ENCODE measurements around the gene TNNT1.

Gene TNNT1

DNA sequence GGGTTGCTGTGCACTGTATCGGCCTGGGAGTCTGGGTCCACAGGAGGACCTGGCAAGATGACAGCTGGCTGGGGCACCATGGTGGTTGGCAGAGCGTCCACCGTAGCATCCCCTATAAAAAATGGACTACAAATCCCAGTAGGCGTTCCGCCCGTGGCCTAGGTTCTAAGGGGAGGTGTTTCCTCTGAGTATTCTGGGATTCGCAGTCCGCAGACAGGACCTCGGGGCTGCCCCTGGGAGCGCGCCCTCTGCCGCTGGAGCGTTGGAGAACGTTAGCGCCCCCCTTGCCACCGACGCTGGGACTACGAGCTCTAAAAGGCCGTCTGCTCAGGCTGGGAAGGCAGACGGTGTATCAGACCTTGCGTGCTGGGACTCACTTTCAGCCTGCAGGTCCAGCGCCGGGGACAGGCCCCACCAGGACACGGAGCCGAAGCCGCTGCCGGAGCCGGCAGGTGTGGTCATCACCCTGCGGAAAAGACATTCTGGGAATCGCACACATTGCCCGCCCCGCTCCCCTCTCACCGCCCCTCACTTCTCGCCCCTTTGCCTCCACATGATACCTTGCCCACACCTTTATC, 17.0 kb upstream of the TNNT1 start (continued):
- TF ChIP-seq, protein P1, sequence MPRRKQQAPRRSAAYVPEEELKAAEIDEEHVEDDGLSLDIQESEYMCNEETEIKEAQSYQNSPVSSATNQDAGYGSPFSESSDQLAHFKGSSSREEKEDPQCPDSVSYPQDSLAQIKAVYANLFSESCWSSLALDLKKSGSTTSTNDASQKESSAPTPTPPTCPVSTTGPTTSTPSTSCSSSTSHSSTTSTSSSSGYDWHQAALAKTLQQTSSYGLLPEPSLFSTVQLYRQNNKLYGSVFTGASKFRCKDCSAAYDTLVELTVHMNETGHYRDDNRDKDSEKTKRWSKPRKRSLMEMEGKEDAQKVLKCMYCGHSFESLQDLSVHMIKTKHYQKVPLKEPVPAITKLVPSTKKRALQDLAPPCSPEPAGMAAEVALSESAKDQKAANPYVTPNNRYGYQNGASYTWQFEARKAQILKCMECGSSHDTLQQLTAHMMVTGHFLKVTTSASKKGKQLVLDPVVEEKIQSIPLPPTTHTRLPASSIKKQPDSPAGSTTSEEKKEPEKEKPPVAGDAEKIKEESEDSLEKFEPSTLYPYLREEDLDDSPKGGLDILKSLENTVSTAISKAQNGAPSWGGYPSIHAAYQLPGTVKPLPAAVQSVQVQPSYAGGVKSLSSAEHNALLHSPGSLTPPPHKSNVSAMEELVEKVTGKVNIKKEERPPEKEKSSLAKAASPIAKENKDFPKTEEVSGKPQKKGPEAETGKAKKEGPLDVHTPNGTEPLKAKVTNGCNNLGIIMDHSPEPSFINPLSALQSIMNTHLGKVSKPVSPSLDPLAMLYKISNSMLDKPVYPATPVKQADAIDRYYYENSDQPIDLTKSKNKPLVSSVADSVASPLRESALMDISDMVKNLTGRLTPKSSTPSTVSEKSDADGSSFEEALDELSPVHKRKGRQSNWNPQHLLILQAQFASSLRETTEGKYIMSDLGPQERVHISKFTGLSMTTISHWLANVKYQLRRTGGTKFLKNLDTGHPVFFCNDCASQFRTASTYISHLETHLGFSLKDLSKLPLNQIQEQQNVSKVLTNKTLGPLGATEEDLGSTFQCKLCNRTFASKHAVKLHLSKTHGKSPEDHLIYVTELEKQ (tag by site-specific recombination; IDR thresholded peaks at IDR 0.05; ENCODE audit: borderline replicate concordance) = no peak
- peak; percentile 86 for TF ChIP-seq ZXDB (tag by site-specific recombination; IDR thresholded peaks at IDR 0.05)
- peak; percentile 62; the same call in 1 of the 2 replicates for TF ChIP-seq ZNF561 (tag by site-specific recombination; IDR thresholded peaks at IDR 0.05; ENCODE audit: borderline replicate concordance)
- no peak for TF ChIP-seq ZNF24 (tag by site-specific recombination; IDR thresholded peaks at IDR 0.05)
- TF ChIP-seq, protein P2, sequence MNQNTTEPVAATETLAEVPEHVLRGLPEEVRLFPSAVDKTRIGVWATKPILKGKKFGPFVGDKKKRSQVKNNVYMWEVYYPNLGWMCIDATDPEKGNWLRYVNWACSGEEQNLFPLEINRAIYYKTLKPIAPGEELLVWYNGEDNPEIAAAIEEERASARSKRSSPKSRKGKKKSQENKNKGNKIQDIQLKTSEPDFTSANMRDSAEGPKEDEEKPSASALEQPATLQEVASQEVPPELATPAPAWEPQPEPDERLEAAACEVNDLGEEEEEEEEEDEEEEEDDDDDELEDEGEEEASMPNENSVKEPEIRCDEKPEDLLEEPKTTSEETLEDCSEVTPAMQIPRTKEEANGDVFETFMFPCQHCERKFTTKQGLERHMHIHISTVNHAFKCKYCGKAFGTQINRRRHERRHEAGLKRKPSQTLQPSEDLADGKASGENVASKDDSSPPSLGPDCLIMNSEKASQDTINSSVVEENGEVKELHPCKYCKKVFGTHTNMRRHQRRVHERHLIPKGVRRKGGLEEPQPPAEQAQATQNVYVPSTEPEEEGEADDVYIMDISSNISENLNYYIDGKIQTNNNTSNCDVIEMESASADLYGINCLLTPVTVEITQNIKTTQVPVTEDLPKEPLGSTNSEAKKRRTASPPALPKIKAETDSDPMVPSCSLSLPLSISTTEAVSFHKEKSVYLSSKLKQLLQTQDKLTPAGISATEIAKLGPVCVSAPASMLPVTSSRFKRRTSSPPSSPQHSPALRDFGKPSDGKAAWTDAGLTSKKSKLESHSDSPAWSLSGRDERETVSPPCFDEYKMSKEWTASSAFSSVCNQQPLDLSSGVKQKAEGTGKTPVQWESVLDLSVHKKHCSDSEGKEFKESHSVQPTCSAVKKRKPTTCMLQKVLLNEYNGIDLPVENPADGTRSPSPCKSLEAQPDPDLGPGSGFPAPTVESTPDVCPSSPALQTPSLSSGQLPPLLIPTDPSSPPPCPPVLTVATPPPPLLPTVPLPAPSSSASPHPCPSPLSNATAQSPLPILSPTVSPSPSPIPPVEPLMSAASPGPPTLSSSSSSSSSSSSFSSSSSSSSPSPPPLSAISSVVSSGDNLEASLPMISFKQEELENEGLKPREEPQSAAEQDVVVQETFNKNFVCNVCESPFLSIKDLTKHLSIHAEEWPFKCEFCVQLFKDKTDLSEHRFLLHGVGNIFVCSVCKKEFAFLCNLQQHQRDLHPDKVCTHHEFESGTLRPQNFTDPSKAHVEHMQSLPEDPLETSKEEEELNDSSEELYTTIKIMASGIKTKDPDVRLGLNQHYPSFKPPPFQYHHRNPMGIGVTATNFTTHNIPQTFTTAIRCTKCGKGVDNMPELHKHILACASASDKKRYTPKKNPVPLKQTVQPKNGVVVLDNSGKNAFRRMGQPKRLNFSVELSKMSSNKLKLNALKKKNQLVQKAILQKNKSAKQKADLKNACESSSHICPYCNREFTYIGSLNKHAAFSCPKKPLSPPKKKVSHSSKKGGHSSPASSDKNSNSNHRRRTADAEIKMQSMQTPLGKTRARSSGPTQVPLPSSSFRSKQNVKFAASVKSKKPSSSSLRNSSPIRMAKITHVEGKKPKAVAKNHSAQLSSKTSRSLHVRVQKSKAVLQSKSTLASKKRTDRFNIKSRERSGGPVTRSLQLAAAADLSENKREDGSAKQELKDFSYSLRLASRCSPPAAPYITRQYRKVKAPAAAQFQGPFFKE (tag by site-specific recombination; IDR thresholded peaks at IDR 0.05; ENCODE audit: borderline replicate concordance) = no peak
- TF ChIP-seq SCRT1 (tag by site-specific recombination; IDR thresholded peaks at IDR 0.05; ENCODE audit: borderline replicate concordance) = no peak
- TF ChIP-seq ZNF114 (tag by site-specific recombination; IDR thresholded peaks at IDR 0.05) = no peak
- TF ChIP-seq SP7 (tag by site-specific recombination; IDR thresholded peaks at IDR 0.05) = peak; percentile 25; the same call in 1 of the 2 replicates
- TF ChIP-seq, protein P3, sequence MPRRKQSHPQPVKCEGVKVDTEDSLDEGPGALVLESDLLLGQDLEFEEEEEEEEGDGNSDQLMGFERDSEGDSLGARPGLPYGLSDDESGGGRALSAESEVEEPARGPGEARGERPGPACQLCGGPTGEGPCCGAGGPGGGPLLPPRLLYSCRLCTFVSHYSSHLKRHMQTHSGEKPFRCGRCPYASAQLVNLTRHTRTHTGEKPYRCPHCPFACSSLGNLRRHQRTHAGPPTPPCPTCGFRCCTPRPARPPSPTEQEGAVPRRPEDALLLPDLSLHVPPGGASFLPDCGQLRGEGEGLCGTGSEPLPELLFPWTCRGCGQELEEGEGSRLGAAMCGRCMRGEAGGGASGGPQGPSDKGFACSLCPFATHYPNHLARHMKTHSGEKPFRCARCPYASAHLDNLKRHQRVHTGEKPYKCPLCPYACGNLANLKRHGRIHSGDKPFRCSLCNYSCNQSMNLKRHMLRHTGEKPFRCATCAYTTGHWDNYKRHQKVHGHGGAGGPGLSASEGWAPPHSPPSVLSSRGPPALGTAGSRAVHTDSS (tag by site-specific recombination; IDR thresholded peaks at IDR 0.05) = no peak
- TF ChIP-seq ZNF146 (tag by site-specific recombination; IDR thresholded peaks at IDR 0.05) = no peak
- no peak for TF ChIP-seq ZNF175 (tag by site-specific recombination; IDR thresholded peaks at IDR 0.05)
- TF ChIP-seq REPIN1 (tag by site-specific recombination; IDR thresholded peaks at IDR 0.05; ENCODE audit: low read depth) = no peak
- TF ChIP-seq, protein P4, sequence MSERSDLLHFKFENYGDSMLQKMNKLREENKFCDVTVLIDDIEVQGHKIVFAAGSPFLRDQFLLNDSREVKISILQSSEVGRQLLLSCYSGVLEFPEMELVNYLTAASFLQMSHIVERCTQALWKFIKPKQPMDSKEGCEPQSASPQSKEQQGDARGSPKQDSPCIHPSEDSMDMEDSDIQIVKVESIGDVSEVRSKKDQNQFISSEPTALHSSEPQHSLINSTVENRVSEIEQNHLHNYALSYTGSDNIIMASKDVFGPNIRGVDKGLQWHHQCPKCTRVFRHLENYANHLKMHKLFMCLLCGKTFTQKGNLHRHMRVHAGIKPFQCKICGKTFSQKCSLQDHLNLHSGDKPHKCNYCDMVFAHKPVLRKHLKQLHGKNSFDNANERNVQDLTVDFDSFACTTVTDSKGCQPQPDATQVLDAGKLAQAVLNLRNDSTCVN (tag by site-specific recombination; optimal IDR thresholded peaks at IDR 0.05) = peak; percentile 67
- TF ChIP-seq ZNF2 (tag by site-specific recombination; IDR thresholded peaks at IDR 0.05) = no peak
- TF ChIP-seq ZNF423 (tag by site-specific recombination; IDR thresholded peaks at IDR 0.05) = no peak
- TF ChIP-seq ZBTB48 (tag by site-specific recombination; IDR thresholded peaks at IDR 0.05) = 0 out of 2 replicates have a peak, but pooled peaks have one; percentile 27
- TF ChIP-seq, protein P5, sequence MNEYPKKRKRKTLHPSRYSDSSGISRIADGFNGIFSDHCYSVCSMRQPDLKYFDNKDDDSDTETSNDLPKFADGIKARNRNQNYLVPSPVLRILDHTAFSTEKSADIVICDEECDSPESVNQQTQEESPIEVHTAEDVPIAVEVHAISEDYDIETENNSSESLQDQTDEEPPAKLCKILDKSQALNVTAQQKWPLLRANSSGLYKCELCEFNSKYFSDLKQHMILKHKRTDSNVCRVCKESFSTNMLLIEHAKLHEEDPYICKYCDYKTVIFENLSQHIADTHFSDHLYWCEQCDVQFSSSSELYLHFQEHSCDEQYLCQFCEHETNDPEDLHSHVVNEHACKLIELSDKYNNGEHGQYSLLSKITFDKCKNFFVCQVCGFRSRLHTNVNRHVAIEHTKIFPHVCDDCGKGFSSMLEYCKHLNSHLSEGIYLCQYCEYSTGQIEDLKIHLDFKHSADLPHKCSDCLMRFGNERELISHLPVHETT (tag by site-specific recombination; IDR thresholded peaks at IDR 0.05) = no peak
- no peak for TF ChIP-seq ZFHX2 (tag by site-specific recombination; conservative IDR thresholded peaks at IDR 0.05)
- TF ChIP-seq, protein P6, sequence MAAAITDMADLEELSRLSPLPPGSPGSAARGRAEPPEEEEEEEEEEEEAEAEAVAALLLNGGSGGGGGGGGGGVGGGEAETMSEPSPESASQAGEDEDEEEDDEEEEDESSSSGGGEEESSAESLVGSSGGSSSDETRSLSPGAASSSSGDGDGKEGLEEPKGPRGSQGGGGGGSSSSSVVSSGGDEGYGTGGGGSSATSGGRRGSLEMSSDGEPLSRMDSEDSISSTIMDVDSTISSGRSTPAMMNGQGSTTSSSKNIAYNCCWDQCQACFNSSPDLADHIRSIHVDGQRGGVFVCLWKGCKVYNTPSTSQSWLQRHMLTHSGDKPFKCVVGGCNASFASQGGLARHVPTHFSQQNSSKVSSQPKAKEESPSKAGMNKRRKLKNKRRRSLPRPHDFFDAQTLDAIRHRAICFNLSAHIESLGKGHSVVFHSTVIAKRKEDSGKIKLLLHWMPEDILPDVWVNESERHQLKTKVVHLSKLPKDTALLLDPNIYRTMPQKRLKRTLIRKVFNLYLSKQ (tag by site-specific recombination; IDR thresholded peaks at IDR 0.05; ENCODE audit: borderline replicate concordance) = no peak
- no peak for TF ChIP-seq ZNF354C (tag by site-specific recombination; IDR thresholded peaks at IDR 0.05; ENCODE audit: borderline replicate concordance, low read depth)
- TF ChIP-seq, protein P7, sequence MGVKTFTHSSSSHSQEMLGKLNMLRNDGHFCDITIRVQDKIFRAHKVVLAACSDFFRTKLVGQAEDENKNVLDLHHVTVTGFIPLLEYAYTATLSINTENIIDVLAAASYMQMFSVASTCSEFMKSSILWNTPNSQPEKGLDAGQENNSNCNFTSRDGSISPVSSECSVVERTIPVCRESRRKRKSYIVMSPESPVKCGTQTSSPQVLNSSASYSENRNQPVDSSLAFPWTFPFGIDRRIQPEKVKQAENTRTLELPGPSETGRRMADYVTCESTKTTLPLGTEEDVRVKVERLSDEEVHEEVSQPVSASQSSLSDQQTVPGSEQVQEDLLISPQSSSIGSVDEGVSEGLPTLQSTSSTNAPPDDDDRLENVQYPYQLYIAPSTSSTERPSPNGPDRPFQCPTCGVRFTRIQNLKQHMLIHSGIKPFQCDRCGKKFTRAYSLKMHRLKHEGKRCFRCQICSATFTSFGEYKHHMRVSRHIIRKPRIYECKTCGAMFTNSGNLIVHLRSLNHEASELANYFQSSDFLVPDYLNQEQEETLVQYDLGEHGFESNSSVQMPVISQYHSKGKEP (tag by site-specific recombination; IDR thresholded peaks at IDR 0.05) = no peak
- no peak for TF ChIP-seq ZNF664 (tag by site-specific recombination; IDR thresholded peaks at IDR 0.05)
- no peak for TF ChIP-seq ZNF626 (tag by site-specific recombination; IDR thresholded peaks at IDR 0.05)
